ENCODE results near the gene STOM.

STOM gene

DNA sequence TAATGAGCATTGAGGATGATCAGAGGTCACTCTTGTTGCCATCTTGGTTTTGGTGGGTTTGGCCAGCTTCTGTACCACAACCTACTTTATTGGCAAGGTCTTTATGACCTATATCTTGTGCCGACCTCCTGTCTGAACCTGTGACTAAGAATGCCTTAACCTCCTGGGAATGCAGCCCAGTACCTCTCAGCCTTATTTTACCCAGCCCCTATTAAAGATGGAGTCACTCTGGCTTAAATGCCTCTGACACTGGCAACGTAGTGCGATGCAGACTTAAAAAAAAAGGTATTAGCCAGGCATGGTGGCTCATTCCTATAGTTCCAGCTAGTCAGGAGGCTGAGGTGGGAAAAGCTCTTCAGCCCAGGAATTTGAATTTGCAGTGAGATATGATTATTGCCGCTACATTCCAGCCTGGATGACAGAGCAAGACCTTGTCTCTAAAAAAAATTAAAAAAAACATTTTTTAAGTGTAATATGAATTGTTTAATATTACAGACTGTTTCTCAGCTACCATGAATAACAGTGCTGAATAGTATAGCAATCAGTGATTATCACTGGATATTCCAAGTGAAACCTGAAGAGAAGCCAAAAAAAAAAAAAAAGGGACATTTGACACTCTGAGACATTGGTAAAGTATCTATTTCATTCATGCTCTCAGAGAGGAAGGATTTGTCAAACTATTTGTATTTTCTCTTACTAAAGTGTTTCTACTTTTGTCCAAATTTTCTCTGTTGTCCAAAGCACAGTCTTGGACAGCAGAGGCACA, 18.3 kb upstream of the STOM start:
- DNase-seq (ENCODE audit: low spot score in 2 of 2) (no peak), ATAC-seq (replicated peaks; ENCODE audit: extremely low read depth, poor library complexity, severe bottlenecking) (no peak)
- H3K27me3 Mint-ChIP-seq: no peaks in the 10 kb centered on the region
- no peak overlapping the region for H3K4me3 Mint-ChIP-seq
- H3K4me1 Mint-ChIP-seq: peaks cover 5% of the 10 kb centered on the region
- H3K9me3 Mint-ChIP-seq: no peaks in the 10 kb centered on the region
- H3K27ac Mint-ChIP-seq (ENCODE audit: low read depth): no peak overlapping the region
- no peaks in the 10 kb centered on the region for H3K36me3 Mint-ChIP-seq (ENCODE audit: insufficient read depth)

- Mint-ChIP-seq H3K4me3 (no peak overlapping the region), H3K9me3 (no peaks in the 10 kb centered on the region), H3K36me3 (ENCODE audit: insufficient read depth) (no peaks in the 10 kb centered on the region), H3K4me1 (no peaks in the 10 kb centered on the region), H3K27ac (ENCODE audit: low read depth) (no peak overlapping the region), H3K27me3 (no peaks in the 10 kb centered on the region)
- no peak for DNase-seq (ENCODE audit: low spot score in 2 of 2)
- no peak for ATAC-seq (replicated peaks; ENCODE audit: extremely low read depth, poor library complexity, severe bottlenecking)
These were observed 16.6 kb upstream of the STOM start for GRCh38 chr9:121386442-121387175.

DNA sequence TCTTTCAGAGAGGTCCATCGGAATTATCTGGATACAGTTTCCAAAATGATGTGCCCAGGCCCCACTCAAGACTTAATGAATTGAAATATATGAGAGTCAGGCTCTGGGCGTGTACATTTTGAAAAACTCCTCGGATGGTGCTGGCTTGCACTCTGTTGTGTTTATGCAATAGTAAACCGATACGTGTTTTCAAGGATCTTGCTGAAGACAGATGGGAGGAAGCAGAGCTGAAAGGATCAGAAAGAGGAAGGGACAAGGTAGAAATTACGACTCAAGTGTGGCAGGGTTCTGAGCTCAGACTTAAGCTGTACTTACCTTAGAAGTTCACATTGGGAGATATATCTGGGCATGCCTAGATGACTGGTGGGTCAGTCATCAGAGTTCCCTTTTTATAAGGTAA, 13.7 kb upstream of the STOM start:
- Mint-ChIP-seq H3K27me3 (no peaks in the 10 kb centered on the region), H3K9me3 (no peaks in the 10 kb centered on the region), H3K27ac (ENCODE audit: low read depth) (no peak overlapping the region), H3K4me1 (no peaks in the 10 kb centered on the region), H3K4me3 (no peak overlapping the region), H3K36me3 (ENCODE audit: insufficient read depth) (no peaks in the 10 kb centered on the region)
- ATAC-seq (replicated peaks; ENCODE audit: extremely low read depth, poor library complexity, severe bottlenecking) (no peak), DNase-seq (ENCODE audit: low spot score in 2 of 2) (no peak)

- H3K4me3 Mint-ChIP-seq: no peak overlapping the region
- H3K27ac Mint-ChIP-seq (ENCODE audit: low read depth): no peak overlapping the region
- H3K4me1 Mint-ChIP-seq: no peaks in the 10 kb centered on the region
- no peaks in the 10 kb centered on the region for H3K36me3 Mint-ChIP-seq (ENCODE audit: insufficient read depth)
- ATAC-seq (replicated peaks; ENCODE audit: extremely low read depth, poor library complexity, severe bottlenecking) (no peak), DNase-seq (ENCODE audit: low spot score in 2 of 2) (no peak)
- H3K27me3 Mint-ChIP-seq: no peaks in the 10 kb centered on the region
- no peaks in the 10 kb centered on the region for H3K9me3 Mint-ChIP-seq
These were observed 10.8 kb upstream of the STOM start for GRCh38 chr9:121380846-121381245.

DNA sequence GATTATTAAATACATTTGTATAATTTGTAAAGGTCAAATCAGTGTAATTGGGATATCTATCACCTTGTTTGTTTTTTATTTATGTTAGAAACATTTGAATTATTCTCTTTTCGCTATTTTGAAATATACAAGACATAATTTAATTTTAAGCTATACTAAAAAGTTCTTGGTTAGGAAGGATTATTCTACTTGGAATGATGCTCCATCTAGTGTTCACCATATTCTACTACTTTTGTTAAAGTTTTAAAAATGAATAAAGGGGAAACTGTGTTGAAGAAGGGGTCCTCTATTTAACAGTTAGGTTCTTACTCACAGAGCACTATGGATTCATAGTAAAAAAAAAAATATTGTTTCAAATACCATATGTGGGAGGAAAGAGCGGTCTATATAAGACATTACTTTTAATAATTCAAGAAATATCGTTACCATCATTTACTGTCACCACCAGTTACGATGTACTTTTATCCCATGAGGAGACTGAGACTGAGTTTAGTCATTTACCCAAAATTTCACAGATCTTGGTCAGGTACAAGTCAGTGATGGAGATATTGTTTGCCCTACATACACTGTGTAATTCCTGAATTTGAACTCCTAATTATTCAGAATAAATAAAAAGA, 6.3 kb upstream of the STOM start:
- DNase-seq (ENCODE audit: low spot score in 2 of 2) (no peak), ATAC-seq (replicated peaks; ENCODE audit: extremely low read depth, poor library complexity, severe bottlenecking) (no peak)
- no peak overlapping the region for H3K27ac Mint-ChIP-seq (ENCODE audit: low read depth)
- no peaks in the 10 kb centered on the region for H3K36me3 Mint-ChIP-seq (ENCODE audit: insufficient read depth)
- H3K4me3 Mint-ChIP-seq: no peak overlapping the region
- H3K9me3 Mint-ChIP-seq: no peaks in the 10 kb centered on the region
- no peaks in the 10 kb centered on the region for H3K27me3 Mint-ChIP-seq
- peaks cover 19% of the 10 kb centered on the region for H3K4me1 Mint-ChIP-seq

GRCh38 chr9:121373011-121373729, 3.1 kb upstream of the STOM start:
- Mint-ChIP-seq H3K27ac (ENCODE audit: low read depth) (no peak overlapping the region), H3K36me3 (ENCODE audit: insufficient read depth) (peaks cover 12% of the 10 kb centered on the region), H3K27me3 (no peaks in the 10 kb centered on the region), H3K4me3 (no peak overlapping the region), H3K9me3 (no peaks in the 10 kb centered on the region), H3K4me1 (peaks cover 34% of the 10 kb centered on the region)
- DNase-seq (ENCODE audit: low spot score in 2 of 2): no peak
- ATAC-seq (replicated peaks; ENCODE audit: extremely low read depth, poor library complexity, severe bottlenecking): no peak

- peaks cover 14% of the 10 kb centered on the region for H3K36me3 Mint-ChIP-seq (ENCODE audit: insufficient read depth)
- DNase-seq (ENCODE audit: low spot score in 2 of 2): no peak
- ATAC-seq (replicated peaks; ENCODE audit: extremely low read depth, poor library complexity, severe bottlenecking): no peak
These were observed 2.4 kb upstream of the STOM start for GRCh38 chr9:121372239-121373010.

DNA sequence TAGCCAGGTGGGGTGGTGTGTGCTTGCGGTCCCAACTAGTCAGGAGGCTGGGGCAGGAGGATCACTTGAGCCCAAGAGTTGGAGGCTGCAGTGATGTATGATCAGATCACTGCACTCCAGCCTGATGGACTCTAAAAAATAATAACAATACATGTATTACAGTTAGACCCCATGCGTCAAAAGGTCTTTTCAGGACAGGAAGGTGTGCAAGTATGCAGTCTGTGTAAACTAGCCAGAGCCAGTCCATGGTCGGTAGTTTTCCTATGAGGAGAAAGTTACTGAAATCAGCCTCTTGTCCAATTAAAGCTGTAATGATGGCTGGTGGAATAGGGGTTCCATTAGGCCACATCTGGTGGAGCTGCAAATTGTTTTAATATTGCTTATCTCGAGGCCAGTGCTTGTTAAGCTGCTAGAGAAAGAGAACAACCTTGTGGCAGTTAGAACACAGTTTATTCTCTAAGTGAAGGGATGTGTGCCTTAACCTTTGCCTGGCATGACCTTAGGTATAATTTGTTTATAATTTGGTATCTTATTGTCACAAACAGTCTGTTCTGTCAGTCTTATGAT, 1.5 kb upstream of the STOM start:
- Mint-ChIP-seq H3K4me3 (peak overlapping the region; percentile 54), H3K27ac (ENCODE audit: low read depth) (peak overlapping the region; percentile 90)

More at GRCh38 chr9:121372239-121373010, 2.4 kb upstream of the STOM start:
- peaks cover 41% of the 10 kb centered on the region for H3K4me1 Mint-ChIP-seq
- H3K27me3 Mint-ChIP-seq: no peaks in the 10 kb centered on the region
- H3K9me3 Mint-ChIP-seq: no peaks in the 10 kb centered on the region
- H3K27ac Mint-ChIP-seq (ENCODE audit: low read depth): no peak overlapping the region
- no peak overlapping the region for H3K4me3 Mint-ChIP-seq

DNA sequence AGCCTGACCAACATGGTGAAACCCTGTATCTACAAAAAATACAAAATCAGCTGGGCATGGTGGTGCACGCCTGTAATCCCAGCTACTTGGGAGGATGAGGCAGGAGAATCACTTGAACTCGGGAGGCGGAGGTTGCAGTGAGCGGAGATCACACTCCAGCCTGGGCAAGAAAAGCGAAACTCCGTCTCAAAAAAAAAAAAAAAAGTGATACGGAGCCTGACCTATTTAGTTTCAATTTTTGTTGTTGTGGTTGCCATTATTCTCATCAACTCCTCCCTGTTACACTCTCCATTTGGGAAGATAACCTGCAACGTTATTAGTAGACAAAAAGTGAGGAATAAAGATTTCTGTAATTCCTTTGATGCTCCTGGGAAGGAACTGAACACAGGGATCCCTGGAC, 1.3 kb downstream of the STOM start:
- Mint-ChIP-seq H3K4me1 (peaks cover 73% of the 10 kb centered on the region), H3K36me3 (ENCODE audit: insufficient read depth) (peaks cover 21% of the 10 kb centered on the region), H3K27me3 (no peaks in the 10 kb centered on the region), H3K4me3 (peak overlapping the region; percentile 81), H3K27ac (ENCODE audit: low read depth) (peak overlapping the region; percentile 89), H3K9me3 (no peaks in the 10 kb centered on the region)
- no peak for DNase-seq (ENCODE audit: low spot score in 2 of 2)
- ATAC-seq (replicated peaks; ENCODE audit: extremely low read depth, poor library complexity, severe bottlenecking): peak; percentile 20

More for the DNA sequence above, 1.5 kb upstream of the STOM start:
- DNase-seq (ENCODE audit: low spot score in 2 of 2): no peak
- H3K9me3 Mint-ChIP-seq: no peaks in the 10 kb centered on the region
- peaks cover 48% of the 10 kb centered on the region for H3K4me1 Mint-ChIP-seq
- H3K27me3 Mint-ChIP-seq: no peaks in the 10 kb centered on the region
- no peak for ATAC-seq (replicated peaks; ENCODE audit: extremely low read depth, poor library complexity, severe bottlenecking)
- H3K36me3 Mint-ChIP-seq (ENCODE audit: insufficient read depth): peaks cover 14% of the 10 kb centered on the region

GRCh38 chr9:121368138-121368522, 1.9 kb downstream of the STOM start:
- peak overlapping the region; percentile 81 for H3K4me3 Mint-ChIP-seq
- H3K27ac Mint-ChIP-seq (ENCODE audit: low read depth): peak overlapping the region; percentile 89
- DNase-seq (ENCODE audit: low spot score in 2 of 2) (no peak), ATAC-seq (replicated peaks; ENCODE audit: extremely low read depth, poor library complexity, severe bottlenecking) (no peak)
- no peaks in the 10 kb centered on the region for H3K9me3 Mint-ChIP-seq
- H3K27me3 Mint-ChIP-seq: no peaks in the 10 kb centered on the region
- H3K36me3 Mint-ChIP-seq (ENCODE audit: insufficient read depth): peaks cover 22% of the 10 kb centered on the region
- peaks cover 76% of the 10 kb centered on the region for H3K4me1 Mint-ChIP-seq

DNA sequence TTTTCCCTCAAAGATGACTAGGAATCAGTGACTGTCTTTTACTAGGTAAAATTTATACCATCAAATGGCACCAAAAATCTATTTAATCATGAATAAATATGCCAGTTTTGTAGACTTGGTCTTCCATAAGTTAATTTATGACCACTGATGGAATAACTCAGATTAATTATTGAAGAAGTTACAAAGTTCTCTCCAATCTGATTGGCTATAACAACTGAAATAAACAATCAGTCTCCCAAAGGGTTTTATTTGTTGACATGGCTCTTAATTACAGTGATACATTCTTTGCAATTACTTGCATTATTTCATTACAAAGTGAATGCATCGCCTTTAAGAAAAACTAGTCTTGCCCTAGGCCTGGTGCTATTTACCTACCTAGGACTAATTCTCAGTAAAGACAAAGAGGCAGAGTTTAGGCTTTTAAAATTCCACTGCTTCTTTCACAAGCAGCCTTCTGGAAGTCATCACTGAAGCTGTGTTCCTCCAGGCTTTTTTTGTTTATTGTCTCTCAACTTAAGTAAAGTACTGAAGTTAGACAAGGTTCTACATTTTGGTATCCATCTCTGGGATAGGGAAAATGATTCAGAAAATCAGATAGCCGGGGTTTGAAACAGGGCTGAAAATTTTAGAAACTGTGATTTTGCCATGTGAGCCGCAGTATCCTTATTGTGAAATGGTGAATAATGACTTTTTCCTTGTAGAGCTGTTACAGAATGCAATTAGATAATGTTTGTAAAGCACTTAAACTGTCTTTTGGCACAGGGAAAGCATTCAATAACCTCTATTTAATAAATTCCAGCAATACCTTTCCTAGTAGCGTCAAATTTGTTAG, 2.5 kb downstream of the STOM start:
- no peaks in the 10 kb centered on the region for H3K9me3 Mint-ChIP-seq
- H3K4me3 Mint-ChIP-seq: peak overlapping the region; percentile 81
- peak overlapping the region; percentile 89 for H3K27ac Mint-ChIP-seq (ENCODE audit: low read depth)
- DNase-seq (ENCODE audit: low spot score in 2 of 2) (no peak), ATAC-seq (replicated peaks; ENCODE audit: extremely low read depth, poor library complexity, severe bottlenecking) (no peak)
- peaks cover 22% of the 10 kb centered on the region for H3K36me3 Mint-ChIP-seq (ENCODE audit: insufficient read depth)
- H3K27me3 Mint-ChIP-seq: no peaks in the 10 kb centered on the region
- H3K4me1 Mint-ChIP-seq: peaks cover 76% of the 10 kb centered on the region
